ENCODE results near the gene POLE2.
A peak's percentile ranks its signal among the peaks of the same experiment; 100 is the strongest.

Gene POLE2

GRCh38 chr14:49620182-49621113, 67.6 kb downstream of the POLE2 start, which contains the start of the genes MGAT2 and RPL36AL (continued):
- TF ChIP-seq ZSCAN5A (tag by site-specific recombination; IDR thresholded peaks at IDR 0.05) (no peak; the same call in 1 of the 2 replicates), GLI2 (tag by site-specific recombination; IDR thresholded peaks at IDR 0.05; ENCODE audit: borderline replicate concordance, low read depth) (no peak), ZBTB20 (tag by site-specific recombination; IDR thresholded peaks at IDR 0.05) (peak; percentile 75; the same call in 1 of the 2 replicates), ZNF658 (tag by site-specific recombination; IDR thresholded peaks at IDR 0.05) (no peak), ZNF510 (tag by site-specific recombination; IDR thresholded peaks at IDR 0.05; ENCODE audit: insufficient replicate concordance) (no peak), HOXC10 (CRISPR knock-in tag; IDR thresholded peaks at IDR 0.05) (0 out of 2 replicates have a peak, but pooled peaks have one; percentile 58), SCRT2 (tag by site-specific recombination; IDR thresholded peaks at IDR 0.05) (no peak), KLF10 (tag by site-specific recombination; IDR thresholded peaks at IDR 0.05) (no peak), AEBP2 (tag by site-specific recombination; IDR thresholded peaks at IDR 0.05; ENCODE audit: borderline replicate concordance) (no peak), GLI4 (tag by site-specific recombination; IDR thresholded peaks at IDR 0.05) (peak; percentile 40; the same call in 1 of the 2 replicates), SP7 (tag by site-specific recombination; IDR thresholded peaks at IDR 0.05) (peak; percentile 58), ZNF10 (tag by site-specific recombination; IDR thresholded peaks at IDR 0.05) (peak; percentile 55; the same call in 1 of the 2 replicates), ZNF529 (tag by site-specific recombination; IDR thresholded peaks at IDR 0.05; ENCODE audit: insufficient replicate concordance) (no peak), ZNF626 (tag by site-specific recombination; IDR thresholded peaks at IDR 0.05) (no peak), ZNF623 (tag by site-specific recombination; IDR thresholded peaks at IDR 0.05) (0 out of 2 replicates have a peak, but pooled peaks have one; percentile 9), ZNF555 (tag by site-specific recombination; conservative IDR thresholded peaks at IDR 0.05) (no peak), ZNF148 (tag by site-specific recombination; IDR thresholded peaks at IDR 0.05; ENCODE audit: borderline replicate concordance) (no peak), ZNF292 (tag by site-specific recombination; IDR thresholded peaks at IDR 0.05; ENCODE audit: borderline replicate concordance, low read depth) (no peak), ZNF580 (tag by site-specific recombination; IDR thresholded peaks at IDR 0.05) (no peak), ZNF174 (tag by site-specific recombination; IDR thresholded peaks at IDR 0.05) (no peak), ZSCAN18 (tag by site-specific recombination; IDR thresholded peaks at IDR 0.05) (no peak), ZNF2 (tag by site-specific recombination; IDR thresholded peaks at IDR 0.05) (peak; percentile 84), ZNF16 (tag by site-specific recombination; IDR thresholded peaks at IDR 0.05; ENCODE audit: low read depth) (no peak), ZNF645 (tag by site-specific recombination; IDR thresholded peaks at IDR 0.05) (no peak), ZNF133 (tag by site-specific recombination; IDR thresholded peaks at IDR 0.05) (no peak), PRDM6 (tag by site-specific recombination; IDR thresholded peaks at IDR 0.05) (no peak), BCL11B (tag by site-specific recombination; IDR thresholded peaks at IDR 0.05; ENCODE audit: low read depth) (peak; percentile 68; the same call in 1 of the 2 replicates), ZNF791 (tag by site-specific recombination; IDR thresholded peaks at IDR 0.05) (no peak)

Measured in HEK293 (cell line).